ENCODE results near the gene AURKAIP1.

DNA sequence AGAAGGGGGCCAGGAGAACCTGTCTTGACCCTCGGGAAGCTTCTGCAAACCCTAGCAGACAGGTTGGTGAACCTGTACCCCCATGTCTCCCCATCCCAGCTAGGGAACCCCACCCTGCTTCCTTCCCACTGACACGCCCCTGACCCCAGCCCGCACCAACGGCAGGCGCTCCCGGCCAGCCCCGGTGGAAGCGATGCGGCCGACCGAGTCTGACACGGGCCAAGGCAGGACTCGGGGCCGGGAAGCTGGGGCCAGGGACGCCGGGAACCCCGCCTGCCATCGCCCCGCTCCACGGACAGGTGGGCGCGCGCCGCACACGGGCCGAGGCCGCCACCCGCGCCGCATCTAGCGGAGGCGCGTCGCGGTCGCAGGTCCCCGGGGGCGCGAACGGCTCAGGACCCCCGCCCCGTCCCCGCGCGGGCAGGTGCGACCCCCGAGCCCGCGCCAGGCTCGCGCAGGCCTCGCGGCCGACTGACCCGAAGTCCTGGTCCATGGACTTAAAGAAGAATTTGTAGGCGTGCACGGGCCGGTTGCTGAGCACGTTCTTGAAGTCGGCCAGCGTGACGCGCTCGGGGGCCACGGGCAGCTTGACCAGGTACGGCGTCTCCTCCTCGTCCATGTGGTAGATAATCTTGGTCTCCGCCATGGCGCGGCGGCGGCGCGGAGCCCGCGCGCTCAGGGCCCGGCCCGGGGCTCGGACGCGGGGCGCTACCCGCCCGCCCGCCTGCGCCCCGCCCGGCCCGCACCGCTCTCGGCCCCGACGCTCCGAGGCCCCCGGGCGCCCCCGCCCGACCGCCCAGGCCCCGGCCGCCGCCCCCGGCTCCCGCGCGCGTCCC lies 26.4 kb downstream of the AURKAIP1 start:
- TF ChIP-seq POLR2A (IDR thresholded peaks at IDR 0.05) (no peak), CTCF (IDR thresholded peaks at IDR 0.05) (no peak)

Data from Peyer's patch (tissue), 4 donors.